B cell (primary cell): ENCODE data around the gene RRP15.

Source experiments
- CTCF ChIP-seq: fragments of 200-600 bp; IDR thresholded peaks from one replicate; pipeline ENCODE4 v1.8.0; 2022; ENCODE audit warnings: antibody characterized with exemption, mild to moderate bottlenecking
- EZH2 ChIP-seq: IDR thresholded peaks from 2 replicates; pipeline ENCODE4 v1.6.1; 2012; ENCODE audit warnings: borderline replicate concordance, low read depth, mild to moderate bottlenecking, moderate library complexity, low read length; ENCODE audit not compliant: insufficient read depth, poor library complexity, severe bottlenecking

DNA sequence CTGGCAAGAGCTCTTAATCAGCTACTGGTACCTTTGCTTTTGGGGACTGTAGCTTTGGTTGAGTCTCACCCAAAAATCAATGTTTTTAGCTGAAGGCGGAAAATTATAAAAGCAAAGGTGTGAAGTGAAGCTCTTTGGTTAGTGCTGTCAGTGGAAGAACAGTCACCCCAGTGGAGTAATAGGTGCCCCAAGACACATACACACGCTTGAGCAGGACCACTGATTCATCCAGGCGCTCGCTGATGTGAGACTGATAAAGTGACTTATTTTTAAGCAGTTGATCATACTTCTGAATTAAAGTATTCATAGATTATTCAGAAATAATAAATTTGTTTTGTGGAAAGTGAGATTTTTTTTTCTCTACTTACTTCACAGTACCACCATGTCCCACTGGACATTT is 97.2 kb downstream of the RRP15 start:
- TF ChIP-seq CTCF (no peak), EZH2 (no peak)
